ENCODE measurements around the gene KHDRBS2.

DNA sequence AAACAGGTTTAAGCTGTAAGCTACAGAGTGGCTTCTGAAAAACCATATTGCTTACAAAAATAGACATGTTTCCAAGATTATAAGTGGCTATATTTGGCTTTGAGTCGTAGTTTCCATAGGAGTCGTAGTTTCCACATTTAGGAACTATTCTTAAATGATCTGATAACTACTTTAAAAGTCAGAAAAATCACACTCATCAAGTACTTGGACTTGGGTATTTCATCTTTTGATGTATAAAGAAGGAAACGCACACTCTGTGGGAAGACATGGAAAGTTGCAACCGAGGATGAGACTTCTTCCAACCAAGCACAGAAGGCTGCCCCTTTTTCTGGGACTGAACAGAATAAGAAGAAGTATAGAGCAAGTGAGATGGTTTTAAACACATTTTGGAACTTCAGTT, 118.3 kb downstream of the KHDRBS2 start:
- TF ChIP-seq GATA2 (IDR thresholded peaks at IDR 0.05; ENCODE audit: low read depth, low read length) (no peak), GATA3 (IDR thresholded peaks at IDR 0.05; ENCODE audit: low read depth, low read length) (no peak)
